CD1c-positive myeloid dendritic cell (primary cell): ENCODE results near the gene DBR1.
A peak's percentile ranks its signal among the peaks of the same experiment; 100 is the strongest.

Experiments used
- DNase-seq: peaks from one replicate; pipeline ENCODE4 v3.0.0-alpha.2; 2016; ENCODE audit errors: extremely low spot score

DBR1 gene

DNA sequence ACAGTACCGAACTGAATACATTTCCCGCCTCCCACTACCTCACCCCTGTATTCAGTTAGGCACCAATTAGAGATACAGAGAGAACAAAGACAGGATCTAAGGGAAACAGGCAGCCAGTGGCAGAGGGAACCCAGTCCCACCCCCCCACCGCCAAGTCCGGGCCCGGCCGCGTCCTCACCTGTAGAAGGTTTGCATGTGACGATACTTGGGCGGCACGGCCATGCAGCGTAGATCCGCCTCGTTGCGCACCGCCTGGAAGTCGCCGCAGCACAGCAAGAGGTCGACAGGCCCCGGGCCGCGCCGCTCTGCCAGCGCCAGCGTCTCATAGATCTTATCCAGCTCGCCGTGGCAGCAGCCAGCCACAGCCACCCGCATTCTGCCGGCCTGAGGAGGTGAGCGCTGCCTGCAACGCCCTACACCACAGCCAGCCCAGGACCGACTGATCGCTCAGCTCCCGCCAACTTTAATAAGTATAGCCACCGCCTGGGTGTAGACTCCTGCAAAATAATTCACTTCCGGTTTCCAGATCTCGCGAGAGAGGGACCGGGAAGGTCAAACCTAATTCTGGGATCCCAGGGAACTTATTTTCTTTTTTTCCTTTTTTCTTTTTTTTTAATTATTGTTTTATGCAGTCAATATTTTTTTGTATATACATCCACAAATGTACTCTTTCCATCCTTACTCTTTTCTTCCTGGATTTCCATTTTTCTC lies at the start of gene DBR1:
Gene DBR1 (minus strand): TSS at position 501 of the 711 bp plus-strand sequence. CDS start 126 bp downstream, at position 375.
- DNase-seq = peak; percentile 90

DNA sequence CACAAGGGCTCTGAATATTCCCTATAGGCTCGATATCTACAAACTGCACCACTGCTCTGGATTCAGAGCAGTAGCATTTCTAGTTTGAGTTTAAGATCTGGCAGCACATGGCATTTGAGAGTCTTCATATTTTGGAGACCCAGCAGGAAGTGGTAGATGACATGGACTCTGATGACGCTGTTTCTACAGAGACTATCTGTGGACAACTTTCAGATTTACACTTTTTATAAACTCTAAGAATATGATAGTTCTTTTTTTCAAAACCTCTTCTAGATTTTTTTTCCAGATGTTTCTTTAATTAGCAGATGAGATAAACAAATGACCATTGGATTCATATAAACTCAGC lies 48.2 kb upstream of the DBR1 start:
- DNase-seq = no peak

GRCh38 chr3:138222131-138222941 lies 47.6 kb upstream of the DBR1 start:
- peak; percentile 72 for DNase-seq

- no peak for DNase-seq
These were observed 46.1 kb upstream of the DBR1 start for GRCh38 chr3:138220788-138221187.

- no peak for DNase-seq
These were observed 45.5 kb upstream of the DBR1 start for GRCh38 chr3:138220242-138220641.

- DNase-seq = peak; percentile 45
These were observed 44.5 kb upstream of the DBR1 start for GRCh38 chr3:138219255-138219654.

DNA sequence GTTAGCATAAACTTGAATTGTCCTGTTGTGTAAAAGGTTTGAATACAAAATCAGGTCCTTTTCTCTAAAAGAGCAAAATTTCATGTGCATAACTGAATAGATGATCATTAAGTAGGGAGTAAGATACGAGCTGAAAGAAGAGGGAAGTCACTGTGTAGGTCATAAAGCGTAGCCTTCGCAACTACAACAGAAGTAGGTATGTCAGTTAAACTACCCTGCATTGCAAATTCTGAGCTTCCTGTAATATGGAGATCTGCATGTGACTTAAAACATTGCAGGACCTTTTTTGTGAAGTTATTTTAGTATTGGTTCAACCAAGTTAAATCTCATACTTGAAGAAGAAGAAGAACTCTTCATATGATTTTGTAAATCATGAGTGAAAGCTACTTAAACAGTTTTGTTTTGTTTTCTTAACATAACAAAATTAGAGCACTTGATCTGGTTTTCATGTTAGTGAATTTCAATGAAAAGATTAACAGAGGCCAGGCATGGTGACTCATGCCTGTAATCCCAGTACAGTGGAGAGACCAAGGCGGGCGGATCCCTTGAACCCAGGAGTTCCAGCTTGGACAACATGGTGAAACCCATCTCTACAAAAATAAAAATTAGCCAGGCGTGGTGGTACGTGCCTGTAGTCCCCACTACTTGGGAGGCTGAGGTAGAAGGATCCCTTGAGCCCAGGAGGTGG lies 38.8 kb upstream of the DBR1 start:
- peak; percentile 33 for DNase-seq

DNA sequence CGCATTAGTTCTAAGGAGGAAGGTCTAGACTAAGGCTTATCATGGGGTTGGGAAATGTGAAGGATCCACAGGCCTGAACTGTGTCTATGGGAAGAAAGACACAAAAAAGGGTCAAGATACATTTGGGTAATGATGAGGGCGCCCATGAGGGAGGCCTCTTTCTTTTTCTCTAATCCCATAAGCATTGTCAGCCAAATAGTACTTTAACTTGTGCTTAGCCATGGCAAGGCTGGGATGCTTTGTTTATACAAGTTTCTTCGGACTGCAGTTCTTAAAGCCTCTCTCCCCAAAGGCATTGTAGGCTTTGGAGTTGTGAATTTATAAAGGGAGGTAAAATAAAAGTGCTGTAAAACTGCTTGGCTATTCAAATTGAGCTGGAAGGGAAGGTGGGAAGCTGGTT lies 35.8 kb upstream of the DBR1 start:
- DNase-seq = no peak

DNA sequence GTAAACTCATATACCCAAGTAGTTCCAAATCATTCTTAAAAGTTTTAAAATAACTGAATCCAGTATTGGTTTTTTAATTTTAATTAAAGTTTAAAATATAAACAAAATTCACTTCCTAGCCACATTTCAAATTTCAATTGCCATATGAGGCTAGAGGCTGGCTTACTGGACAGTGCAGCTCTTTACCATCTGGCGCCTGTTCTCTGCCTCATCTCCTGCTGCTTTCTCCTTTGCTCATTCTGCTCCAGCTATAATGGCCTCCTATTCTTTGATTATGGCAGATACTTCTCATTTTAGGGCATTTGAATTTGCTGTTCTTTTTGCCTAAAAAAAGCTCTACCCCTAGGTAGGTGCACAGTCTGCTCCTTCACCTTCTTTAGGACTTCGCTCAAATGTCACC lies 31.5 kb upstream of the DBR1 start:
- no peak for DNase-seq

- no peak for DNase-seq
These were observed 30.8 kb upstream of the DBR1 start for GRCh38 chr3:138205527-138205926.

DNA sequence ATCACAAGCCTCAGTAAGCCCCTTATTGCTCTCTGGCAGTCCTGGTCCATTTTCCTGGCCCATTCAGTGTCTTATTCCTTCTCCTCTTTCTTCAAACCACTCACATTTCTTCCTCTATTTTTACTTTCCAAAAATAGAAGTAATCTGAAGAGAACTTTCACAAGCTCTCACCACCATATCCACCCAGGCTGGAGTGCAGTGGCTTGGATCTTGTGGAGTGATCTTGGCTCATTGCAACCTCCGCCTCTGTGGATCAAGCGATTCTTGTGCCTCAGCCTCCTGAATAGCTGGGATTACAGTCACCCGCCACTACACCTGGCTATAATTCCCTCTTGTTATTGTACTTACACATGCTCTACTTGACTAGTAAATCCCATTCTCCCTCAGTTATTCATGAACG lies 29.2 kb upstream of the DBR1 start:
- DNase-seq = no peak

- DNase-seq = no peak
These were observed 28.4 kb upstream of the DBR1 start for GRCh38 chr3:138202945-138203701.

- DNase-seq = no peak
These were observed 25.7 kb upstream of the DBR1 start for GRCh38 chr3:138200424-138200823.

- no peak for DNase-seq
These were observed 25.1 kb upstream of the DBR1 start for GRCh38 chr3:138199851-138200250.

DNA sequence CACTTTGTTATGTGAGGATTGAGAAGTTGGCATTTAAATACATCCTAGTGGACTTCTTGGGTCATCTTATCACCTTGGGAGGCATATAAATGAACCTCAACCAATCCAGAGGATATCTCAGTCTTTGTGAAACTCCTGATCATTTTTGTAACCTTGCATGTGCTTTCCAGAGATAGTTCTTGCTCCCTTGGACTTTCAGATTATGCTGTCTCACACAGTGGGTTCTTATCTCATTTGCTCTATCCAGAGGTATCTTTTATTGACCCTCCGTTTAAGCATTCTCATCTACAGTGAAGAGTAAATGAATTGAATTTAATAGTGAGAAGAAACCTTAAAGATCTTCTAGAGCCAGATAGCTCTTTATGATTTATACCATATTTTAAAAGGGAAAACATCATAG lies 22.8 kb upstream of the DBR1 start:
- no peak for DNase-seq

DNA sequence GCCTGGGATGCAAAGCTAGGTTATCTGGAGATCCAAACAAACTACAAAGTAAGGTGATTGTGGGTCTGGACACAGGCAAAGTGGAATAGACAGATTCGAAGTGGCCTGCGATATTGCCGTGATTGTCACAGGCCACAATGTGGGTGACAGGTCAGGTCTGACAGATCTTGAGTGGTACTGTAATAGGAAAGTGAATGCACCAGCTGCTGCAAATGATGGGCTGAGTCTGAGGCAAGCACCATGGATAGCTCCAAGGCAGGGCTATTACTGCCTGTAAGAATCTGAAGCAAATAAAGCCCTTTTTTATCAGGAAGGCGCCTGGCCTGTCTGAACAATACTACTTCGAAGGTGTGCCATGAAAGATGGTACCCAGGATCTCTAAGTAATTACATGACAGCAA lies 22.3 kb upstream of the DBR1 start:
- DNase-seq = no peak

DNA sequence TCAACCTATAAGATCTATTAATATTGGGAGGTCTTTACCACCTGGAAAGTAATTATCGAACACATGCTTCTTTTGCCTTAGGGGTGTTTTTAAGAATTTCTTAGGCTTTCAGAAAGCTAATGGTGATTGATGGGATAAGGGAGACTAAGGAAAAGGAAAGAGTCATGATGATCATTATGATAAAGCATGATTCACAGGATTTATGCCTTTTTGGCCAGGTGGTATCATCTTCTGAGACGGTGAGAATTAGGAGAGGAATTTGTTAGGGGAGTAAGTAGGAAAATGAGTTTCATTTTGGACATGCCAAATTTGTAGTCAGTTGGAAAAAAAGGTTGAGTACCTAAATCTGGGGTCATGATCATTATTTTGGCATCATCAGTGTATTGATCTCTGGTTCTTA lies 21.3 kb upstream of the DBR1 start:
- no peak for DNase-seq

GRCh38 chr3:138195481-138195880 lies 20.8 kb upstream of the DBR1 start:
- no peak for DNase-seq

DNA sequence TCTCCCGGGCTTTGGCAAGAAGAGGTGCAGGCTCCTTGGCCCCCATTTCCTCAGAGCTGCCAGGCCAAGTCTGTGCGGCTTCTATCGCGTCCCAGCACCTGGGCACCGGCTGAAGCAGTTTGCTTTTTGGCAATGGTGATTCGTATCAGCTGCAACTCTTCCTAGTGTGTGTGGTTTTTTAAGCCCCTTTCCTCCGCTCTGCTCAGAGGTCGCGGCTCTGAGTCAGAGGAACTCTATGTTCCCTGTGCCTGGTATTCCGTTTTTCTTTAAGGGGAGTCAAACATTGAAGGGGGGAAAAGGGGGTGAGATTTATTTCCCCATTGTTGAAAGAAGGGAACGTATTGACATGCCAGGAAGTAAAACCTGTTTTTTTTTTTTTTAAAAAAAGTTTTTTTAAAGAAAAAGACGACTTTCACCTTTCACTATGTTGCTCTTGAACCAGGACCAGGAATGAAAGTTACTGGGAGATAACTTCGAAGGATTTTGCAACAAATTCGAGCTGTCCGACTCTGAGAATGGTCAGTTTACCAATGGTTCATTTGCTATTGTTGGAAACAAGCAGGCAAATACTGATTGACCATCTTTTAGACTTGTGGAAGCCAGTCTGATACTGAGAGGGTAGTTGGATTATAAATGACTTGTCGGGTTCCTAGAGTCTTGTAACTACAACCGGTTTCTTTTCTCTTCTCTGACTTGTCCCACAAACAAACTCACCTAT lies 13.5 kb upstream of the DBR1 start:
- peak; percentile 37 for DNase-seq

GRCh38 chr3:138187296-138188012 lies 12.7 kb upstream of the DBR1 start, which contains the start of gene ARMC8:
Gene ARMC8 (plus strand): TSS chr3:138187301. CDS start chr3:138187555, 254 bp downstream.
- peak; percentile 42 for DNase-seq
